CD1c-positive myeloid dendritic cell (primary cell): ENCODE measurements around the gene TMC8.
"Not testable (repeated sequence)": the region's sequence is repeated elsewhere in the genome, so short reads cannot be mapped to it uniquely, and the experiment has no call there.

ENCODE experiments used
- DNase-seq: peaks from one replicate; pipeline ENCODE4 v3.0.0-alpha.2; 2016; ENCODE audit errors: extremely low spot score

Gene TMC8

GRCh38 chr17:78154903-78155811 lies 24.6 kb downstream of the TMC8 start:
- peak; percentile 72 for DNase-seq

GRCh38 chr17:78159575-78160158 lies 29.1 kb downstream of the TMC8 start:
- peak; percentile 47 for DNase-seq

- no peak for DNase-seq
Measured at GRCh38 chr17:78163881-78164747, 33.5 kb downstream of the TMC8 start.

- DNase-seq, result no peak
Measured at GRCh38 chr17:78164748-78165607, 34.4 kb downstream of the TMC8 start.

DNA sequence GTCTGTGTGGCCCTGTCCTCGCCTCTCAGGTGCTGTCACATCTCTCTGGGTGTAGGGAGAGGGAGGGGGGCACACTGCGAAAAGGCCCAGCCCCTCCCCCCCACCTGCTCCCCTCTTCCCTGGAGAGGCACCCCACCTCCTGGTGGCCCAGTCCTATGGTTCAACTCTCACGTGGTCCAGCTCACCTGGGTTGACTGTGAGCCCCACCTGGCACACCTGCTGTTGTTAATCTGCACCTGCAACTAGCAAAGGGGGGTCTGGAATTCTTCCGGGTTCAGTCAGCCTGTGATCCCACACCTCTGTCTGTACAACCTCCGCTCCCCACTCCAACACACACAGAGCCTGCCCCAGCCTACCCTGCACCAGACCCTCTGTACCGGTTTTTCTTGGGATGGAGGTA lies 35.8 kb downstream of the TMC8 start:
- DNase-seq, result no peak

- DNase-seq, result peak; percentile 93
Measured at GRCh38 chr17:78168242-78168902, 37.8 kb downstream of the TMC8 start, which contains the start of gene SYNGR2. Gene SYNGR2, plus strand, starts transcription at chr17:78168581. Its CDS starts 36 bp downstream, at chr17:78168617.

DNA sequence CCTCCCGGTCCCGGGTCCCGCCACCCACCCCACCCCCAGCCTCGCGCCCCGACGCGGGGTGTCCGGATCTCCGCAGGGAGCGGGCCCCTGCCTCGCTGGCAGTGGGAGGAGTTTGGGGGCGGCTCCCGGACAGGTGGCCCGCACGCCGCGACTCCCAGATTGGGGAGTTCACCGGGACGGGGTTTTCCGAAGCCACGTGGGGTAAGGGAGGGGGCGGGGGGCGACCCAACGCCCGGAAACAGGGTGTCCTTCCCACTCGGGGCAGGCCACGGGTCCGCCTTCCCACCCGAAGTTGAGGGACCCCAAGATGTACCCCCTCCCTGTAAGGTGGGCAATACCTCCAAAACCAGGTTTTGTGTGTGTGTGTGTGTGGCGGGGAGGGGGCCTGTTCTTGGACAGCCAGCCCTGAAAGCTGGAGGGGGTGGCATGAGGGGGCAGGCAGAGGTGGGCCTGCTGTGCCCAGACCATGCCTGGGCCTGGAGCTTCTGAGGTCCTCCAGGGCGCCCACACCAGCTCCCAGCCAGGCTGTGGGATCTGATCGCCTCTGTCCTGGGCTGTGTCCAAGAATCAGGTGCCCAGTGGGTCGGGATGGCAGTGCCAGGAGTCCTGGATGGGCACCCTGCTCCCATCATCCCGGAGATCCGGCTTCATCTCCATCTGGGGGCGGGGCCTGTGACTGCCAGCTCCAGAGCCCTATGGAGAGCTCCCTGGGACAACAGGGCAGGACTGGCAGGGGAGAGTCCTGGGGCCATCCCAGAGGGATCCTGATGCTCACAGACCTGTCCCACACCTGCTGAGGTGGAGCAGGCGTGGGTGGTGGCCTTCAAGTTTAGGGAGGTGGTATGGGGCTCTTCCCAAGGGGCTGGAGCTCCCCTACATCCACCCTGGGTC lies 38.6 kb downstream of the TMC8 start:
- DNase-seq, result peak; percentile 24

DNA sequence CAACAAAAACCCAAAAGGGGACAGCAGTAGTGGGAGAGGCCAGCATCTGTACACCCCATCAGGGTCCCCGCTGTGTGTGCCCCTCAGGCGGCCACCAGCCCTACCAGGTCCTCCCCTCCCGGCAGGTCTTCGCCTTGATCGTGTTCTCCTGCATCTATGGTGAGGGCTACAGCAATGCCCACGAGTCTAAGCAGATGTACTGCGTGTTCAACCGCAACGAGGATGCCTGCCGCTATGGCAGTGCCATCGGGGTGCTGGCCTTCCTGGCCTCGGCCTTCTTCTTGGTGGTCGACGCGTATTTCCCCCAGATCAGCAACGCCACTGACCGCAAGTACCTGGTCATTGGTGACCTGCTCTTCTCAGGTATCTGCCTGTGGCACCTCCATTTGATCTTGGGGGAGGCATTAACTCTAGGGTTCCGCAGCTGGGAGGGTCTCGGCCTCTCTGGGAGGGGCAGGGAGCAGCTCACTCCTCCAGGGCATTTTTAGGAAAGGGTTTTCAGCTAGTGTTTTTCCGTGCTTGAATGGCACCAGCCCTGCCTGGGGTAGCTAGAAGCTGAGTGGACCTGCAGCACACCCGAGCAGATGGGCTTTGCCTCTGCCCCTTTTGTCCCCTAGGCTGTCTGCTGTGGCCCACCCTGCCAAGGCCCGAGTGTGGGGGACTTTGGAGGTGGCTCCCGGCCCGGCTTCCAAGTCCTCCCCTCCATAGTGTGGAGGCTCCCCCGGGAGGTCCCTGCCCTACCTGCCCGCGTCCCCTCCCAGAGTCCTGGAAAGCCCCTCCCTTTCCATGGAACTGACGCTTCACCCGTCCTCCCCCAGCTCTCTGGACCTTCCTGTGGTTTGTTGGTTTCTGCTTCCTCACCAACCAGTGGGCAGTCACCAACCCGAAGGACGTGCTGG lies 40.4 kb downstream of the TMC8 start:
- DNase-seq, result peak; percentile 66

GRCh38 chr17:78171591-78172248 lies 41.1 kb downstream of the TMC8 start:
- DNase-seq, result not testable (repeated sequence)

DNA sequence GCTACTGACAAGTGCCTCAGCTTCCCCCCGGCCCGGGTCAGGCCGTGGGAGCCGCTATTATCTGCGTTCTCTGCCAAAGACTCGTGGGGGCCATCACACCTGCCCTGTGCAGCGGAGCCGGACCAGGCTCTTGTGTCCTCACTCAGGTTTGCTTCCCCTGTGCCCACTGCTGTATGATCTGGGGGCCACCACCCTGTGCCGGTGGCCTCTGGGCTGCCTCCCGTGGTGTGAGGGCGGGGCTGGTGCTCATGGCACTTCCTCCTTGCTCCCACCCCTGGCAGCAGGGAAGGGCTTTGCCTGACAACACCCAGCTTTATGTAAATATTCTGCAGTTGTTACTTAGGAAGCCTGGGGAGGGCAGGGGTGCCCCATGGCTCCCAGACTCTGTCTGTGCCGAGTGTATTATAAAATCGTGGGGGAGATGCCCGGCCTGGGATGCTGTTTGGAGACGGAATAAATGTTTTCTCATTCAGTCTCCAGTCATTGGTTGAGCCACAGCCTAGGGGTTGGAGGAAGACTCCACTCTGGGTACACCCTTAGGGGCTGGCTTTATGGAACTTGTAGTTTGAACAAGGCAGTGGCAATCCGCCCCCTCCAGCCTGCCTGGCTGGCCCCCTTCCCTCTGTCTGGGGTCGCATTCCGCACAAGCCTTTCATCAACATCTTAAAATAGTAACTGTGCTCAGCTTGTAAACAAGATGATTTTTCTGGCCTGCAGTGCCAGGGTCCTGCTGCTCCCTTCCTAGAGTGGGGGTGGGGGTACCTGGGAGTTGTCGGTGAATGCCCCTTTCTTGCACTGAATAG lies 41.9 kb downstream of the TMC8 start:
- peak; percentile 76 for DNase-seq

GRCh38 chr17:78173097-78173715 lies 42.6 kb downstream of the TMC8 start:
- peak; percentile 51 for DNase-seq

GRCh38 chr17:78174346-78174869 lies 43.8 kb downstream of the TMC8 start:
- DNase-seq, result peak; percentile 90

GRCh38 chr17:78174870-78175642 lies 44.5 kb downstream of the TMC8 start:
- DNase-seq, result no peak

DNA sequence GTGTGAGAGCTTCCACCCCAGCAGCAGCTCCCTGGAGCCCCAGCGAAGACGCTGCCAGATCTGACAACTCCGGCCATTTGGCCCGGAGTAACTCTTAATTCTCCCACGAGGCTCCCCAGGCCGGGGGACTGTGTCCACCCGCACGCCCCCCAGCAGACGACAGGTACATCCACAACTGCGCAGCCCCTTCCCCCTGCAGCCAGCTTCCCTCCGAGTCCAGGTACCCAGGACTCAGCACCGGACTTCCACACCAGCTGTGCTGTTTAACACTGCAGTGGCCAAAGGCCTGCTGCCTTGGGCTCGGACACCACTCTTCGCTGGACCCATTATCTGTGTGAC lies 45.0 kb downstream of the TMC8 start:
- DNase-seq, result no peak

DNA sequence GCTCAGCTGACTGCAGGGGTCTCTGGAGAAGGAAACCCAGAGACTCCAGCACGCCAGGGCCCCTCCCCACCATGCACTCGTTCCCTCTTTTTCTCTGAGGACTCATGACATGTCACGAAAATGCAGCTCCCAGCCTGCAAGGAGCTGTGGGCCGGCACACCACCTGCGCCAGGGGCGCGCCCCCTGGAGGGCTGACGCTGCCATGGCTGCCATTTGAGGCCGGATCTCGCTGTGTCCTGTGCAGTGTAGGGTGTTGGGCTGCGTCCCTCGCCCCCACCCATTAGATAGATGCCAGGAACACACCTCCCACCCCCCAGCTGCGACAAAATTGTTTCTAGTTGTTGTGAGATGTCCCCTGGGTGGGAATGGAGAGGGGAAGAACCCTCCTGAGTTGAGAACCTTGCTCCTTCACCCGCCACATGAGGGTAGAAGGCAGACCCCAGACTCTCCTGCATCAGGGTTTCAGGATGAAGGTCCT lies 46.0 kb downstream of the TMC8 start:
- DNase-seq, result peak; percentile 84

- peak; percentile 70 for DNase-seq
Measured at GRCh38 chr17:78179372-78179771, 48.8 kb downstream of the TMC8 start.
